Kidney (tissue), 14 donors: ENCODE measurements around the gene EMP3. TPM values are rescaled to one million over a fixed set of nuclear protein-coding genes. Genes with fewer than 3 reads are reported as not detected.
"Not testable (repeated sequence)": the region's sequence is repeated elsewhere in the genome, so short reads cannot be mapped to it uniquely, and the experiment has no call there.

ENCODE experiments used
- DNase-seq, 5 donors: peaks; one replicate each; pipeline ENCODE4 v3.0.0-alpha.2; 2013 to 2020
- FAIRE-seq: peaks from 2 replicates; lab custom pipeline; 2012; peaks lifted over from hg19 to GRCh38; lab: Jason Lieb, UNC
- H3K27ac ChIP-seq, 2 donors: one replicate each; pipeline ENCODE4 v1.7.0; 2013; ENCODE audit warnings: low read depth in 2 of 2, low read length in 2 of 2, inconsistent platforms in 1 of 2
- H3K27me3 ChIP-seq: one replicate; pipeline ENCODE4 v1.7.1; 2013; ENCODE audit warnings: low read length, inconsistent platforms; ENCODE audit not compliant: control insufficient read depth, insufficient read depth
- H3K36me3 ChIP-seq, 3 donors: one replicate each; pipeline versions ENCODE4 v1.7.0 to v1.7.1; 2013; ENCODE audit warnings: low read length in 3 of 3, control low read depth in 1 of 3, inconsistent platforms in 1 of 3; ENCODE audit not compliant: insufficient read depth in 3 of 3, control insufficient read depth in 2 of 3
- H3K4me1 ChIP-seq, 3 donors: one replicate each; pipeline versions ENCODE4 v1.7.0 to v1.7.1; 2013; ENCODE audit warnings: low read length in 3 of 3, inconsistent platforms in 1 of 3, low read depth in 1 of 3; ENCODE audit not compliant: control insufficient read depth in 2 of 3, insufficient read depth in 2 of 3
- H3K4me3 ChIP-seq, 3 donors: one replicate each; pipeline versions ENCODE4 v1.7.0 to v1.8.1; 2013; ENCODE audit warnings: low read length in 3 of 3, control low read depth in 1 of 3, inconsistent platforms in 1 of 3
- H3K9ac ChIP-seq, 3 donors: one replicate each; pipeline versions ENCODE4 v1.7.0 to v1.7.1; 2013; ENCODE audit warnings: low read length in 3 of 3, control low read depth in 1 of 3, inconsistent platforms in 1 of 3
- H3K9me3 ChIP-seq, 3 donors: one replicate each; pipeline versions ENCODE4 v1.7.0 to v1.7.1; 2013; ENCODE audit warnings: low read length in 3 of 3, control low read depth in 1 of 3, inconsistent platforms in 1 of 3; ENCODE audit not compliant: control insufficient read depth in 2 of 3, insufficient read depth in 1 of 3
- CTCF ChIP-seq: IDR thresholded peaks from 3 replicates; pipeline ENCODE4 v1.5.1; 2012; ENCODE audit warnings: mild to moderate bottlenecking, moderate library complexity, borderline replicate concordance; ENCODE audit not compliant: insufficient read depth; ENCODE audit errors: extremely low read depth
- intact Hi-C: fragments of 100-400 bp; cut with DNase I; formaldehyde crosslinking; loops from one replicate; pipeline ENCODE4 v1.11.1; 2022
- polyA plus RNA-seq: library from polyadenylated mRNA; stranded (reverse); fragments of 350-450 nt; fragmentation: Illumina TruSeq; extraction: RNeasy Lipid Tissue Mini Kit (QIAGEN cat#74804); gene quantifications from one replicate; pipeline ENCODE4 v1.2.3, GENCODE V29; 2014; ENCODE audit warnings: low read depth, low replicate concordance; ENCODE audit not compliant: insufficient read depth
- total RNA-seq: library from RNA; stranded (reverse); fragmentation: NEBNext Ultra II Directional; extraction: Animal tissue kit (Norgen Biotek cat#: 25700); gene quantifications from one replicate; pipeline ENCODE4 v1.2.1, GENCODE V29; 2021
- donor health status: control.
- donor health status: control.
- donor health status: control.
- donor health status: control.
- donor health status: control.
- donor health status: DM: yes; HTN: yes; CAD: no.
- donor health status: Normal renal cell carcinoma (clear cell type).

Gene EMP3
- total and polyA plus RNA-seq, 2 donors from 2014 or later, result 75.9 to 78.6 TPM

GRCh38 chr19:48290771-48291488 lies 34.4 kb upstream of the EMP3 start:
- no peak overlapping the region for H3K27ac ChIP-seq
- H3K9me3 ChIP-seq, result peaks cover 0 to 2% (median under 1%) of the 10 kb centered on the region in 3 donors
- DNase-seq, result peak; percentile 81 to 91 (median 87)
- H3K36me3 ChIP-seq, result no peaks in the 10 kb centered on the region
- intact Hi-C loops, result no loop called here
- peak; percentile 94 for TF ChIP-seq CTCF
- peak overlapping the region; percentile 3 to 53 (median 12) for H3K4me3 ChIP-seq
- H3K9ac ChIP-seq, result peak overlapping the region in 1 of 3 donors; percentile 23
- no peaks in the 10 kb centered on the region for H3K27me3 ChIP-seq
- peaks cover 0 to 2% (median 0%) of the 10 kb centered on the region in 3 donors for H3K4me1 ChIP-seq
- FAIRE-seq, result no peak

GRCh38 chr19:48291489-48291815 lies 33.9 kb upstream of the EMP3 start:
- FAIRE-seq, H3K4me1 ChIP-seq, H3K9ac ChIP-seq, H3K9me3 ChIP-seq, DNase-seq, H3K36me3 ChIP-seq, H3K27me3 ChIP-seq, H3K27ac ChIP-seq, intact Hi-C loops: not testable (repeated sequence)
- peak overlapping the region in 1 of 3 donors; percentile 53 for H3K4me3 ChIP-seq

- intact Hi-C loops, result no loop called here
- FAIRE-seq (no peak), DNase-seq (no peak)
- no peaks in the 10 kb centered on the region for H3K27me3 ChIP-seq
- no peak overlapping the region for H3K9ac ChIP-seq
- peaks cover 0 to 2% (median 0%) of the 10 kb centered on the region in 3 donors for H3K4me1 ChIP-seq
- no peak for TF ChIP-seq CTCF
- H3K27ac ChIP-seq, result no peak overlapping the region
- no peaks in the 10 kb centered on the region for H3K36me3 ChIP-seq
- H3K9me3 ChIP-seq, result no peaks in the 10 kb centered on the region
- H3K4me3 ChIP-seq, result no peak overlapping the region
Observed at GRCh38 chr19:48292798-48293197, 32.6 kb upstream of the EMP3 start.

- intact Hi-C loops, result no loop called here
- Histone ChIP-seq H3K9ac (no peak overlapping the region), H3K4me1 (peaks cover 0 to 2% (median 0%) of the 10 kb centered on the region in 3 donors), H3K27ac (no peak overlapping the region), H3K9me3 (no peaks in the 10 kb centered on the region), H3K36me3 (no peaks in the 10 kb centered on the region), H3K27me3 (no peaks in the 10 kb centered on the region), H3K4me3 (no peak overlapping the region)
- DNase-seq, result no peak
- FAIRE-seq, result no peak
- TF ChIP-seq CTCF, result no peak
Observed at GRCh38 chr19:48295458-48295857, 29.9 kb upstream of the EMP3 start.
